Measurements from ENCODE around the gene COX4I2. TPM values are rescaled to one million over a fixed set of nuclear protein-coding genes. Genes with fewer than 3 reads are reported as not detected.

The COX4I2 gene
- total and polyA plus RNA-seq, 2 of the 4 experiments (the other 2 are of a cell fraction) = not detected

DNA sequence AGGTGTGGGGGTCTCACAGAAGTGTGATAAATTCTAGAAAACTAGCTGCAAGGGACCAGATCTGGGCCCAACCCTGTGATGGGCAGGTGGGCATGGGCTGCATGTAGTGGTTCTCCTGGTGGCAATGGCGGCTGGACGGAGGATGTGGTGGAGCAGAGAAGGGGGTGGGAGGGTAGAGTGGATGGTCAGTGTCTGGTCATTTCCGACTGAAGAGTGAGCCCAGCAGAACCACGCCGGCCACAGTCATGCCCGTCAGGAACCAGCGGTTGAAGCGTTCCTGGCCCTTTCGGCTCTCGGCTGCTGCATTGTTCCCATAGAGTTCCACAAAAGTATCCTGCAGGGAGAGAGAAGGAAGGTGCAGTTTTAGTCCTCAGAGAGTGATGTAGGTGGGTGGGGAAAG, 28.0 kb downstream of the COX4I2 start:
- POLR2A ChIA-PET (ENCODE audit: unreplicated experiment) = no interaction called here

More for the DNA sequence above, 28.0 kb downstream of the COX4I2 start:
- TF ChIP-seq SMC3 (IDR thresholded peaks at IDR 0.05; ENCODE audit: low read depth, low read length) (no peak), NFE2L2 (IDR thresholded peaks at IDR 0.05; ENCODE audit: low read depth, low read length) (no peak), CEBPB (IDR thresholded peaks at IDR 0.05; ENCODE audit: low read depth, low read length) (no peak), POLR2A (IDR thresholded peaks at IDR 0.05; ENCODE audit: low read depth, low read length) (no peak), MXI1 (IDR thresholded peaks at IDR 0.05; ENCODE audit: borderline replicate concordance, low read depth, low read length) (no peak), RAD21 (IDR thresholded peaks at IDR 0.05; ENCODE audit: low read length) (no peak), CHD1 (IDR thresholded peaks at IDR 0.05; ENCODE audit: low read depth, low read length) (no peak), FOS (IDR thresholded peaks at IDR 0.05; ENCODE audit: low read depth, low read length) (no peak), BHLHE40 (IDR thresholded peaks at IDR 0.05; ENCODE audit: low read depth, low read length) (no peak), MAZ (IDR thresholded peaks at IDR 0.05; ENCODE audit: borderline replicate concordance, low read depth, low read length) (no peak), RFX5 (IDR thresholded peaks at IDR 0.05; ENCODE audit: low read depth, low read length) (no peak), MAFK (IDR thresholded peaks at IDR 0.05; ENCODE audit: low read depth, low read length) (no peak), RCOR1 (IDR thresholded peaks at IDR 0.05; ENCODE audit: insufficient replicate concordance, low read length) (no peak)
- TF ChIP-seq, protein P1, sequence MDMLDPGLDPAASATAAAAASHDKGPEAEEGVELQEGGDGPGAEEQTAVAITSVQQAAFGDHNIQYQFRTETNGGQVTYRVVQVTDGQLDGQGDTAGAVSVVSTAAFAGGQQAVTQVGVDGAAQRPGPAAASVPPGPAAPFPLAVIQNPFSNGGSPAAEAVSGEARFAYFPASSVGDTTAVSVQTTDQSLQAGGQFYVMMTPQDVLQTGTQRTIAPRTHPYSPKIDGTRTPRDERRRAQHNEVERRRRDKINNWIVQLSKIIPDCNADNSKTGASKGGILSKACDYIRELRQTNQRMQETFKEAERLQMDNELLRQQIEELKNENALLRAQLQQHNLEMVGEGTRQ (IDR thresholded peaks at IDR 0.05; ENCODE audit: low read depth, low read length) = no peak
- TF ChIP-seq, protein P2, sequence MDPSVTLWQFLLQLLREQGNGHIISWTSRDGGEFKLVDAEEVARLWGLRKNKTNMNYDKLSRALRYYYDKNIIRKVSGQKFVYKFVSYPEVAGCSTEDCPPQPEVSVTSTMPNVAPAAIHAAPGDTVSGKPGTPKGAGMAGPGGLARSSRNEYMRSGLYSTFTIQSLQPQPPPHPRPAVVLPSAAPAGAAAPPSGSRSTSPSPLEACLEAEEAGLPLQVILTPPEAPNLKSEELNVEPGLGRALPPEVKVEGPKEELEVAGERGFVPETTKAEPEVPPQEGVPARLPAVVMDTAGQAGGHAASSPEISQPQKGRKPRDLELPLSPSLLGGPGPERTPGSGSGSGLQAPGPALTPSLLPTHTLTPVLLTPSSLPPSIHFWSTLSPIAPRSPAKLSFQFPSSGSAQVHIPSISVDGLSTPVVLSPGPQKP (IDR thresholded peaks at IDR 0.05; ENCODE audit: borderline replicate concordance, low read depth, low read length) = no peak
- TF ChIP-seq, protein P3, sequence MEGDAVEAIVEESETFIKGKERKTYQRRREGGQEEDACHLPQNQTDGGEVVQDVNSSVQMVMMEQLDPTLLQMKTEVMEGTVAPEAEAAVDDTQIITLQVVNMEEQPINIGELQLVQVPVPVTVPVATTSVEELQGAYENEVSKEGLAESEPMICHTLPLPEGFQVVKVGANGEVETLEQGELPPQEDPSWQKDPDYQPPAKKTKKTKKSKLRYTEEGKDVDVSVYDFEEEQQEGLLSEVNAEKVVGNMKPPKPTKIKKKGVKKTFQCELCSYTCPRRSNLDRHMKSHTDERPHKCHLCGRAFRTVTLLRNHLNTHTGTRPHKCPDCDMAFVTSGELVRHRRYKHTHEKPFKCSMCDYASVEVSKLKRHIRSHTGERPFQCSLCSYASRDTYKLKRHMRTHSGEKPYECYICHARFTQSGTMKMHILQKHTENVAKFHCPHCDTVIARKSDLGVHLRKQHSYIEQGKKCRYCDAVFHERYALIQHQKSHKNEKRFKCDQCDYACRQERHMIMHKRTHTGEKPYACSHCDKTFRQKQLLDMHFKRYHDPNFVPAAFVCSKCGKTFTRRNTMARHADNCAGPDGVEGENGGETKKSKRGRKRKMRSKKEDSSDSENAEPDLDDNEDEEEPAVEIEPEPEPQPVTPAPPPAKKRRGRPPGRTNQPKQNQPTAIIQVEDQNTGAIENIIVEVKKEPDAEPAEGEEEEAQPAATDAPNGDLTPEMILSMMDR (conservative IDR thresholded peaks at IDR 0.05; ENCODE audit: low read depth, low read length) = no peak
- no peak overlapping the region for H2BK120ac ChIP-seq (ENCODE audit: low read depth, low read length)
- BruUV-seq (replicated peaks) = no TSS peak
- H4K8ac ChIP-seq (ENCODE audit: low read depth in 2 of 2, low read length in 2 of 2) = no peak overlapping the region
- in situ Hi-C loops (cut with MboI; ENCODE audit: low sequenced_read_pairs) = no loop called here
- H3K36me3 ChIP-seq (ENCODE audit: control insufficient read depth, insufficient read depth, low read length) = peaks cover 20% of the 10 kb centered on the region
- no peak overlapping the region for H2BK15ac ChIP-seq (ENCODE audit: low read depth, low read length)
- H3K27me3 ChIP-seq (ENCODE audit: control insufficient read depth, insufficient read depth, low read length) = no peaks in the 10 kb centered on the region
- H2AK9ac ChIP-seq (replicated peaks; ENCODE audit: low read depth, low read length, poor library complexity) = peak overlapping the region; percentile 84
- no peak overlapping the region for H4K5ac ChIP-seq (ENCODE audit: low read depth, low read length)
- peaks cover 31% of the 10 kb centered on the region for H4K20me1 ChIP-seq (ENCODE audit: insufficient read depth, low read length)
- intact Hi-C loops (cut with micrococcal nuclease) = no loop called here
- H3K18ac ChIP-seq (ENCODE audit: low read depth, low read length) = no peak overlapping the region
- no peak overlapping the region for H3K27ac ChIP-seq (ENCODE audit: insufficient read depth, low read length)
- WGBS, 2 experiments (ENCODE audit: extremely low coverage in 2 of 2, insufficient read length in 1 of 2) = 57% methylated on average over 1 of the region's 10 CpGs; no CpG with 5 or more reads in 1 of the 2 experiments
- no peak overlapping the region; the same call in 1 of the 2 replicates for H3K9ac ChIP-seq (ENCODE audit: low read depth, low read length)
- no peak overlapping the region for H3K14ac ChIP-seq (replicated peaks; ENCODE audit: low read depth, low read length)
- DNase-seq (no peak), ATAC-seq (ENCODE audit: low read depth) (no peak)
- CTCF ChIA-PET = no interaction called here
- H4K91ac ChIP-seq (ENCODE audit: insufficient read depth, low read depth, low read length) = no peak overlapping the region
- H2AFZ ChIP-seq (replicated peaks; ENCODE audit: low read length, poor library complexity) = no peak overlapping the region
- no peaks in the 10 kb centered on the region for H3K9me3 ChIP-seq (ENCODE audit: control insufficient read depth, insufficient read depth, low read length)
- H3K4me1 ChIP-seq (ENCODE audit: control insufficient read depth, insufficient read depth, low read length) = peaks cover 27% of the 10 kb centered on the region
- H3K9me1 ChIP-seq (ENCODE audit: insufficient read depth, low read length) = peaks cover 36% of the 10 kb centered on the region
- no peak overlapping the region for H2BK5ac ChIP-seq (ENCODE audit: low read depth, low read length, poor library complexity, severe bottlenecking)
- dilution Hi-C loops (cut with HindIII; ENCODE audit: low sequenced_read_pairs, unreplicated experiment) = no loop called here
- peak overlapping the region; percentile 7; the same call in 1 of the 2 replicates for H2AK5ac ChIP-seq (ENCODE audit: low read depth, low read length)
- no peak overlapping the region for H3K56ac ChIP-seq (ENCODE audit: extremely low read depth, insufficient read depth, low read length)
- peaks cover 34 to 88% of the 10 kb centered on the region in 2 experiments for H3K79me1 ChIP-seq (ENCODE audit: low read depth in 1 of 2, low read length in 2 of 2)
- no peak overlapping the region for H3K4me3 ChIP-seq (ENCODE audit: insufficient read depth, low read depth, low read length)
- H3K4ac ChIP-seq (ENCODE audit: low read depth, low read length) = no peak overlapping the region
- H2BK20ac ChIP-seq (ENCODE audit: low read depth, low read length) = no peak overlapping the region
- H3K4me2 ChIP-seq (ENCODE audit: low read depth, low read length) = no peak overlapping the region
- H3K23ac ChIP-seq (ENCODE audit: low read depth, low read length) = no peak overlapping the region
